Effector memory CD4-positive, alpha-beta T cell (primary cell): ENCODE results near the gene SCAPER.

Experiments
- DNase-seq, 3 donors: peaks; one replicate each; pipeline ENCODE4 v3.0.0-alpha.2; 2020
- H3K27ac ChIP-seq: 2 replicates; pipeline ENCODE4 v1.7.0; 2013; ENCODE audit warnings: mild to moderate bottlenecking, low read length, moderate library complexity; ENCODE audit not compliant: insufficient read depth, poor library complexity, severe bottlenecking
- H3K27me3 ChIP-seq: replicated peaks from 2 replicates; pipeline ENCODE4 v1.7.0; 2013; ENCODE audit warnings: mild to moderate bottlenecking, low read length; ENCODE audit not compliant: insufficient read depth, control insufficient read depth, poor library complexity, severe bottlenecking
- H3K36me3 ChIP-seq: 2 replicates; pipeline ENCODE4 v1.7.0; 2013; ENCODE audit warnings: mild to moderate bottlenecking, low read length, moderate library complexity; ENCODE audit not compliant: control insufficient read depth, insufficient read depth
- H3K4me1 ChIP-seq: 2 replicates; pipeline ENCODE4 v1.7.0; 2013; ENCODE audit warnings: low read length, mild to moderate bottlenecking; ENCODE audit not compliant: control insufficient read depth, insufficient read depth, poor library complexity, severe bottlenecking
- H3K4me3 ChIP-seq: 2 replicates; pipeline ENCODE4 v1.7.0; 2013; ENCODE audit warnings: low read length, low read depth, mild to moderate bottlenecking; ENCODE audit not compliant: insufficient read depth, poor library complexity, severe bottlenecking
- H3K9me3 ChIP-seq: 2 replicates; pipeline ENCODE4 v1.7.0; 2013; ENCODE audit warnings: mild to moderate bottlenecking, low read length, moderate library complexity; ENCODE audit not compliant: control insufficient read depth

The SCAPER gene

DNA sequence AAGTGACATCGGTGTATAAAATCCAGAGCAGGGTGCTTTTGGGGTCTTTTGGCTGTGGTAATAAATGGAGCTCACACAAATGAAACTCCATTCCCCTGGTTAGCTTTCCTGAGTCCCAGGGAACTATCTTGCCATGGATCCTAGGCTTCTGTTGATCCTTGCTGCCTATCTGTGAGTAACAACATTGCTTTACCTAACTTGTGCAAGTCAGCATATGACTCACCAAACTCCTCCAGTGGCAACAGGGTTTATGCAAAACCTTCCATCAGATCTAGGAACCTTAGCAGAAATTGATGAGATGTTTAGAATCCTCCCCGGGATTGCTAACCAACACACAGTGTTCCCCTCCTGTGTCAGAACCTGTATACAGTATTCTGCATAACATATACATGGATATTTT is 105.4 kb downstream of the SCAPER start:
- no peak overlapping the region for H3K4me3 ChIP-seq
- no peak for DNase-seq

DNA sequence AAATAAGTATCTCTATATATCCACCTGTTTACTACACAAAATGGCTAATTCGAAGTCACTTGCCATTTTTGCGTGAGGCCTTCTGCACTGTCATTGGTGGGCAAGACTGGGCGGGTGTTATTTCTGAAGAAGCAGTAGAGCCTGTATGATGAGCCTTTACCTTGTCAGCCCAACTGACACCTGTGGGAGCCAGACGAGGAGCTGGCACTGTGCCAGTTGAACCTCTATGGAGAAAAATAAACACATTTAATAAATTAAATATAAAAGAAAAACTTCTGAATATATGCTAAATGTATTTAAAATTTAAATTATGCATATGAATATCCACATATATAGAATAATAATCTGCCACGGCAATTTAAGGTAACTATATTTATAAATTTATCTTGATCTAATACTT is 109.9 kb downstream of the SCAPER start:
- Histone ChIP-seq H3K4me3 (no peak overlapping the region), H3K36me3 (peaks cover 36% of the 10 kb centered on the region), H3K4me1 (no peaks in the 10 kb centered on the region), H3K27me3 (no peaks in the 10 kb centered on the region), H3K9me3 (no peaks in the 10 kb centered on the region), H3K27ac (no peak overlapping the region)
- DNase-seq: no peak

More for the DNA sequence above, 105.4 kb downstream of the SCAPER start:
- H3K36me3 ChIP-seq: peaks cover 34% of the 10 kb centered on the region
- H3K4me1 ChIP-seq: no peaks in the 10 kb centered on the region
- no peaks in the 10 kb centered on the region for H3K27me3 ChIP-seq
- no peaks in the 10 kb centered on the region for H3K9me3 ChIP-seq
- H3K27ac ChIP-seq: no peak overlapping the region

DNA sequence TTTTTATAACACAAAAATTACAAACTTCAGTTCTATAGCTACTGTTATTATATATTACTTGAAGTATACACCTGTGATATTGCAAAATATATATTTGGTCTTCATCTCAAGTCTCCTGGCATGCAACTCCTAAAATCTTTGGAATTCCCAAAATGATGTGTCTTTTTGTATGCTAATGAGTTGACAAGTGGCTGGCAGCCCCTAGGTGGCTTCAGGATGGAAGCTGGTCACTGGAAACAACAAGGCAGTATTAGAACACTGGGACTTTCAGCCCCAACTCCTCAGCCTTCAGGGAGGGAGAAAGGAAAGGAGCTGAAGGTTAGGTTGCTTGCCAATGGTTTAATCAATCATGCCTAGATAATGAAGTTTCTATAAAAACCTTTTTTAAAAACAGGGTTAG is 112.0 kb downstream of the SCAPER start:
- H3K9me3 ChIP-seq: no peaks in the 10 kb centered on the region

DNA sequence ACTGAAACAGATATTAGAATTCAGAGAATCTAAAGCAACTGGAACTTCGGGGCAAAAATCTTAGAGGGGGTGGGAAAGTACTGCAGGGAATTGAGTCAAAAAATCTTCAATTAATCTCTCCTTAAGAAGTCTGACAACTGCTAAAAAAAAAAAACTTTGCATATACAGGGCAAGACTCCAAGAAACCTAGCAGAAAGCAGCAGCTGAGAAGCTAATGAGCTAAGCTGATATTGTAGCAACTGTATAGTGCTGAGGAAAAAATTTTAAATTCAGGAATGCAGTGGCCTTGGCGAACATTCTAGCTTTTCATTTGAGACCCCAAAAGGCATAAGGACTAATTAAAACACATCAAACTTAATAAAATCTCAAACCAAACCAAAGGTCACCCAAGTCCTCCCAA is 113.6 kb downstream of the SCAPER start:
- no peaks in the 10 kb centered on the region for H3K4me1 ChIP-seq
- DNase-seq: no peak
- H3K27me3 ChIP-seq: no peaks in the 10 kb centered on the region
- H3K9me3 ChIP-seq: no peaks in the 10 kb centered on the region
- peaks cover 30% of the 10 kb centered on the region for H3K36me3 ChIP-seq
- no peak overlapping the region for H3K27ac ChIP-seq
- no peak overlapping the region for H3K4me3 ChIP-seq

More for the DNA sequence above, 112.0 kb downstream of the SCAPER start:
- H3K4me1 ChIP-seq: no peaks in the 10 kb centered on the region
- DNase-seq: no peak
- H3K27ac ChIP-seq: no peak overlapping the region
- no peak overlapping the region for H3K4me3 ChIP-seq
- H3K27me3 ChIP-seq: no peaks in the 10 kb centered on the region
- peaks cover 30% of the 10 kb centered on the region for H3K36me3 ChIP-seq

DNA sequence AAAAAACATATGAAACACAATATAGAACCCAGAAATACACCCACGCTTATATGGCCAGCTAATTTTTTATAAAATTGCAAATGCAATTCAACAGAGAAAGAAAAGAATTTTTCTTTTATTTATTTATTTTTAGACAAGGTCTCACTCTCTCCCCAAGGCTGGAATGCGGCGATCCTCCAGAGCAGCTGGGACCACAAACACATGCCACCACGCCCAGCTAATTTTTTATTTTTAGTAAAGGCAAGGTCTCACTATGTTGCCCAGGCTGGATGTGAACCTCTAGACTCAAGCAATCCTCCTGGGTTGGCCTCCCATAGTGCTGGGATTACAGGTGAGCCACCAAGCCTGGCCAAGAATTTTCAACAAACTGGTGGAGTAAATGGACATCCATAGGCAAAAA is 117.9 kb downstream of the SCAPER start:
- peaks cover 2% of the 10 kb centered on the region for H3K36me3 ChIP-seq
- no peaks in the 10 kb centered on the region for H3K27me3 ChIP-seq
- DNase-seq: no peak
- H3K27ac ChIP-seq: no peak overlapping the region
- no peak overlapping the region for H3K4me3 ChIP-seq
- no peaks in the 10 kb centered on the region for H3K4me1 ChIP-seq
- no peaks in the 10 kb centered on the region for H3K9me3 ChIP-seq

DNA sequence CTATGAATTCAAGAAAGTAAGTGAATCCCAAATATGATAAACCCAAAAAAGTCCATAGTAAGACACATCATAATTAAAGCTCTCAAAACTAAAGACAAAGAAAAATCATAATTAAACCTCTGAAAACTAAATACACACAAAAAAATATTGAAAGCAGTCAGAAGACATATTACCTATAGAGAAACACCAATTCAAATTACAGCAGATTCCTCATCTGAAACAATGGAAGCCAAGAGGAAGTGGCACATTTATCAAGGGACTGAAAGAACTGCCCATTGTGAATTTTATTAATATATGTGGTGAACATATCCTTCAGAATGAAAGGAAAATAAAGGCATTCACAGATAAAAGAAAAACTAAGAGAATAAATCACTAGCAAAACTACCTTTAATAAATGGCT is 128.2 kb downstream of the SCAPER start:
- Histone ChIP-seq H3K36me3 (no peaks in the 10 kb centered on the region), H3K4me1 (no peaks in the 10 kb centered on the region), H3K27me3 (no peaks in the 10 kb centered on the region), H3K4me3 (no peak overlapping the region), H3K27ac (no peak overlapping the region), H3K9me3 (no peaks in the 10 kb centered on the region)
- no peak for DNase-seq

DNA sequence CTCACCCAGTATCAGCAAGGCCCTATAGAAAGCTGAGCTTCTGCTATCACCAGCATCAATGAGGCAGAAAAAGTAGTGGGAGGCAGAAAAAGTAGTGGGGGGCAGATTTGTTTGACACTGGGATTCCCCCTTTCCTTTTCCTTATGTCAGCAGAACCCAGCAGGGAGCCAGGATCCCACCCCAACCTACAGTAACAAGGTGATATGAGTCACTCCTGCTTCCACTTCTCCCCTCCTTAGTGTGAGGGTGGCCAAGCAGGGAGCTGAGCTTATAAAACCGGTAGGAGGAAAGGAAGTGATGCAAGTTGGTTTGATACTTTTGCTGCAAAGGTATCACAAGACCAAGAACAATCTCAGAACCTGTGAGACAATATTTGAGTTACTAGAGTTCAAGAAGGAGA is 128.7 kb downstream of the SCAPER start:
- H3K4me3 ChIP-seq: no peak overlapping the region

DNA sequence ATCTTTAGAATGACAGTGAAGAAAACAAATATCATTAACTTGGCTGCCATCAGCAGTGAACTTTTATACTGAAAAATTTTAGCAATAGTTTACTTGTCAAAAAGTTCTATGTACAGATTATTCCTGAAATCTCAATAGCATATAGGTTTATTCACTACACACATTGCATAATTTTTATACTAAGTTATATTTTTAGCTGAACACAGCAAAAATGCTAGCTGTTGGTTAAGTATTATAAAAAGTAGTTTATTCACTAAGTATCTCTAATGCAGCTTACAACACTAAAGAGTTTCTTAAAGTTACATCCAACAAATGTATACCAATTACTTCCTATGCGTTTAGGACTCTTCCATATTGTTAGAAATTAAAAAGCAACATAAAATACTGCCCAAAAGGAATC is 131.9 kb downstream of the SCAPER start:
- Histone ChIP-seq H3K4me3 (no peak overlapping the region), H3K27me3 (no peaks in the 10 kb centered on the region), H3K9me3 (no peaks in the 10 kb centered on the region), H3K4me1 (no peaks in the 10 kb centered on the region), H3K27ac (no peak overlapping the region), H3K36me3 (no peaks in the 10 kb centered on the region)
- no peak for DNase-seq

More for the DNA sequence above, 128.7 kb downstream of the SCAPER start:
- no peak for DNase-seq
- Histone ChIP-seq H3K9me3 (no peaks in the 10 kb centered on the region), H3K36me3 (no peaks in the 10 kb centered on the region), H3K27ac (no peak overlapping the region), H3K4me1 (no peaks in the 10 kb centered on the region), H3K27me3 (no peaks in the 10 kb centered on the region)

DNA sequence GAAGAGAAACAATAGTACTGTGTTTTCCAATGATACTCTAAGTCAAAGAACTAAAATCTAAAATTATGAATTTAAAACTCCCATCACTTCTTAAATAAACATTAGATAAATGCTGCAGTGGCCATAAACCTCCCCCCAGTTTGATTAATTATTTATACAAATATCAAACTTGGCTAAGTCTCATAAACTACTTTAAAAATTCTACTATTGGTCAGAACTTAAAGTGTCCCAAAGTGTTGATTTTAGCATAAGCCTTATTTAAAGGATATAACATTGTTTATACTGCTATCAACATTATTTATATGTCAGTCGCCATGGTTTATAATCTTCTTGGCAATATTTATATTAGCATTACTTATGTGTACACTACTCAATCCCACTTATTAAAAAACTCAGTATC is 132.4 kb downstream of the SCAPER start:
- Histone ChIP-seq H3K9me3 (no peaks in the 10 kb centered on the region), H3K36me3 (no peaks in the 10 kb centered on the region), H3K4me1 (no peaks in the 10 kb centered on the region), H3K27me3 (no peaks in the 10 kb centered on the region), H3K4me3 (no peak overlapping the region), H3K27ac (no peak overlapping the region)
- no peak for DNase-seq

DNA sequence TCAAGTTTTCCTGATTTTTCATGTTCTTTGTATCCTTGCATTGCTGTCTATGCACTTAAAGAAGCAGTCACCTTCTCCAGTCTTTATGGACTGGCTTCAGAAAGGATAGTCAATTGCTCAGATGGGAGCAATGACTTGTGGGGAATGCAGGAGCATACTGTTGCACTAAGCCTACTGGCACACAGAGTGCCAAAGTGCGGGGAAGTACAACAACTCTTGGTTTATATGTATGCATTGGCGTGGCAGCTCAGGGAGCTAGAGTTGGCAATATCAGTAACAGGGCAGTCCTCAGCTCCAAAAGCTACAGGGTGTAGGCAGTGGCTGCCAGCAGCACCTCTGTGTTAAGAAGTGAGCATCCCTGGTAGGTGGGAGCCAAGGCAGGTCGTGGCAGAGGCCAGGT is 141.1 kb downstream of the SCAPER start:
- H3K4me1 ChIP-seq: no peaks in the 10 kb centered on the region
- H3K36me3 ChIP-seq: peaks cover 23% of the 10 kb centered on the region
- peaks cover 6% of the 10 kb centered on the region for H3K9me3 ChIP-seq
- H3K27ac ChIP-seq: no peak overlapping the region
- H3K4me3 ChIP-seq: no peak overlapping the region
- DNase-seq: no peak
- H3K27me3 ChIP-seq: no peaks in the 10 kb centered on the region

DNA sequence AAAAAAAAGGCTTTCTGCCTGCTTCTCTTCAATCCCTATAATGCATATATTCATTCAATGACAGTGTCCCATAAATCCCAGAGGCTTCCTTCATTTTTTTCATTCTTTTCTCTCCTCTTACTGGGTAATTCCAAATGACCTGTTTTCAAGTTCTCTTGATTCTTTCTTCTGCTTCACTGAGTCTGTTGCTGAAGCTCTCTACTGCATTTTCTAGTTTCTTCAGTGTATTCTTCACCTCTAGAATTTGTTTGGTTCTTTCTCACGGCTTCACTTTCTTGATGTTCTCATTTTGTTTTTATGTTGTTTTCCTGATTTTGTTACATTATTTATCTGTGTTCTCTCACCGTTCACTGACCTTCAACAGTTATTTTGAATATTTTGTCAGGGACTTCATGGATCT is 141.6 kb downstream of the SCAPER start:
- Histone ChIP-seq H3K27me3 (no peaks in the 10 kb centered on the region), H3K9me3 (peaks cover 6% of the 10 kb centered on the region), H3K36me3 (peaks cover 23% of the 10 kb centered on the region), H3K27ac (no peak overlapping the region), H3K4me3 (no peak overlapping the region), H3K4me1 (no peaks in the 10 kb centered on the region)
- no peak for DNase-seq
